Measurements from ENCODE around the gene OVOL2. TPM values are rescaled to one million over a fixed set of nuclear protein-coding genes. Genes with fewer than 3 reads are reported as not detected.
A peak's percentile ranks its signal among the peaks of the same experiment; 100 is the strongest.

The OVOL2 gene
- total RNA-seq, 1 donor from 2014 or later = not detected

DNA sequence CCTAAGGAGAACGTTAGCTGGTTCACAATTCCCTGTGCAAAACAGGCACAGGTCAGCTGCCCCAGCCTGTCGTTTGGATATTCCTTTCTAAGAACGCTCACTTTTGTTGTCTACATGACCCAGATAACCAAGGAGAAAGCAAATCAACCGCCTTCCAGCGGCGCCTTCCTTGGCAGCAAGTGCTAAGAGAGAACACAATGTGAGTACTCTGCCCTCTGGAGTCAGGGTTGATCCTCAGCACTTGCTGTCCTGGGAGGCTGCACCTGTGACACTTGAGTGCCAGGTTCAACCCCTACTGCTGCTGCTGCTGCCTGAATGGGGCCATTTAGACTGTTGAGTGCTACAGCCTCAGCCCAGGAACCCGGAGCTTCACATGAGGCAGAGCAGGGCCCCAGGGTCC is 36.8 kb downstream of the OVOL2 start:
- ATAC-seq = no peak
- intact Hi-C loops (cut with micrococcal nuclease) = no loop called here
- DNase-seq = no peak

DNA sequence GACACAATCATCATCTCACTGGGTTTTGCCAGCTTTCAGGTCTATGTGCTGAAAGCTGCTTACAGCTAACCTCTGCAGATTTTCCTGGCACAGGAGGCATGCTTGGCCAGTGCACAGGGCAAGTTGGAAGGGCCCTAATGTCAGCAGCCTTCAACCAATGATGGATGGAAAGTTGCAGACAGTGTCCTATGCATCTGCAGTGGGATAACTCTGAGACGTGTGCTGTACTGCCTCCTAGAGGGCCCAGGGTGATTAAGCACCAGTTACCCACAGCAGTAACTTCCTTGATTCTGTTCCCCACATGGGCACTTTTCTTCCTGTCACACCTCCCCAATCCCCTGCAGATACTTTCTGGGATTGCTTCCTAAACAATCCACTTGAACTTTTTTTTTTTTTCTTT is 38.6 kb downstream of the OVOL2 start:
- DNase-seq = no peak
- intact Hi-C loops (cut with micrococcal nuclease) = no loop called here
- no peak for ATAC-seq

DNA sequence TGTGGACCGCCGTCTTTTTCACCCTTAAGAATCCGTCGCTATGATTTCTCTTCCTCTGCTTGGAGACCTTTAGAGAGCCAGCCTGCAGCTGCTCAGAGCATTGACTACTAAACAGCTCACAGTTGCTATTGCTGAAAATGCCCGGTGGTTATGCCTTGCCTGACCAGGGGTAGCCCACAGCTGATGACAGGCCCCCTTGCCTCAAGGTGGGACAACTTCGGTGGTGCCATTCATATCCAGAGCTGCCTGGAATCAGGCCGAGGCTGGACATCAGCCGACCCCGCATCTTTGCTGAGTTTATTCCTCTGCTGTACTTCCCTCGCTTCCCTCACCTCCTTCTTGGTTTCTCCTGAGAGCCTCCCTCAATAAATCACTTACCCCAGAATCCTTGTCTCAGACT is 39.6 kb downstream of the OVOL2 start:
- intact Hi-C loops (cut with micrococcal nuclease) = no loop called here
- no peak for ATAC-seq

DNA sequence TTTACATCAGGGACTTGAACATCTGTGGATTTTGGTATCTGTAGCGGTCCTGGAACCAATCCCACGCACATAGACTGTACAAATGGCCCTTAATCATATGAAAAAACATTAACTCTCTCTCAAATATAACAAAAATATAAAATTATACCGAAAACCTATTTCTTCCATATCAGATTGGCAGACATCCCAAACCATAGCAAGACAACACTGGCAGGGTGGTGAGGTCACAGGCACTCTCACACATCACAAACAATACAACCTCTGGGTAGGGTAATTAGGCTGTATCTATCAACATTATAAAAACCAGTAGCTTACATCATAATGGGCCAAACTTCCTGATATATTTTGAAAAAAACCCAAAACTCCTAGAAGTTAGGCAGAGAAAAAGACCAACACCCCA is 40.9 kb downstream of the OVOL2 start:
- DNase-seq (no peak), ATAC-seq (no peak)
- intact Hi-C loops (cut with micrococcal nuclease) = no loop called here

More for the DNA sequence above, 39.6 kb downstream of the OVOL2 start:
- no peak for DNase-seq

DNA sequence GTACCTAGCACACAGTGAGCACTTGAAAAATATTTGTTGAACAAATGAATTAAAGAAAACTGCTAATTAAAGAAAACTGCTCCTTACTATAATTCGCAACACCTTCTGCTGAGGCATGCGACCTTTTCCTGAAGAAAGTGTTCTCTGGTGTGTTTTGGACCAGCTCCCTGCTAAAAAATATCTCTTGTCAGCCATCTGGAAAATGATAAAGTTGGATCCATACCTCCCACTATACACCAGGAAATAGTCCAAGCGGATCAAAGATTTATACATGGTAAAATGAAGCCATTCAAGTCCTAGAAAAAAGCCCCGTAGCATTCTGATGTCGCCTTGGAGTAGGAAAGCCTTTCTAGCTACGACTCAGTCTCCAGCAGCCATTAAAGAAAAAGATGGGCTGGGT is 43.3 kb downstream of the OVOL2 start:
- ATAC-seq (no peak), DNase-seq (no peak)
- intact Hi-C loops (cut with micrococcal nuclease) = no loop called here

DNA sequence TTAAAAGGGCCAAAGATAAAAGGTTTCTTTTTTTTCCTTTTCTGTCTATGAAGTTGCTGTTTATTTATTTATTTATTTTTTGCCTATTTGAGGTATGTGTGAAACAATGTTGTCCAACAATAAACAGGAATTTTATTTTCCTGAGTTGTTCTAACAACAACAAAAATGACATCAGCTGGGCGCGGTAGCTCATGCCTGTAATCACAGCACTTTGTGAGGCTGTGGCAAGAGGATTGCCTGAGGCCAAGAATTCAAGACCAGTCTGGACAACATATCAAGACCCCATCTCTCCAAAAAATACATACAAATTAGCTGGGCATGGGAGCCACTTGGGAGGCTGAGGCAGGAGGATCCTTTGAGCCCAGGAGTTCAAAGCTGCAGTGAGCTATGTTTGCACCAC is 44.8 kb downstream of the OVOL2 start:
- ATAC-seq (no peak), DNase-seq (no peak)
- intact Hi-C loops (cut with micrococcal nuclease) = no loop called here

DNA sequence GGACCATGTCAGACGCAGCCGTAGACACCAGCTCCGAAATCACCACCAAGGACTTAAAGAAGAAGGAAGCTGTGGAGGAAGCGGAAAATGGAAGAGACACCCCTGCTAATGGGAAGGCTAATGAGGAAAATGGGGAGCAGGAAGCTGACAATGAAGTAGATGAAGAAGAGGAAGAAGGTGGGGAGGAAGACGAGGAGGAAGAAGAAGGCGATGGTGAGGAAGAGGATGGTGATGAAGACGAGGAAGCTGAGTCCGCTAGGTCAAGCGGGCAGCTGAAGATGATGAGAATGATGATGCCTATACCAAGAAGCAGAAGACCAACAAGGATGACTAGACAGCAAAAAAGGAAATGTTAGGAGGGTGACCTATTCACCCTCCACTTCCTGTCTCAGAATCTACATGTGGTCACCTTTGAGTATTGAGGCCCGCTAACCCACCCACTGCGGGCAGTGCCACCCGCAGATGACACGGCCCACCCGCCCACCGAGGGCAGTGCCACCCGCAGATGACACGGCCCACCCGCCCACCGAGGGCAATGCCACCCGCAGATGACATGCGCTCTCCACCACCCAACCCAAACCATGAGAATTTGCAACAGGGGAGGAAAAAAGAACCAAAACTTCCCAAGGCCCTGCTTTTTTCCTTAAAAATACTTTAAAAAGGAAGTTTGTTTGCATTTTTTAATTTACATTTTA is 45.6 kb downstream of the OVOL2 start:
- intact Hi-C loops (cut with micrococcal nuclease) = no loop called here
- DNase-seq (no peak), ATAC-seq (no peak)

DNA sequence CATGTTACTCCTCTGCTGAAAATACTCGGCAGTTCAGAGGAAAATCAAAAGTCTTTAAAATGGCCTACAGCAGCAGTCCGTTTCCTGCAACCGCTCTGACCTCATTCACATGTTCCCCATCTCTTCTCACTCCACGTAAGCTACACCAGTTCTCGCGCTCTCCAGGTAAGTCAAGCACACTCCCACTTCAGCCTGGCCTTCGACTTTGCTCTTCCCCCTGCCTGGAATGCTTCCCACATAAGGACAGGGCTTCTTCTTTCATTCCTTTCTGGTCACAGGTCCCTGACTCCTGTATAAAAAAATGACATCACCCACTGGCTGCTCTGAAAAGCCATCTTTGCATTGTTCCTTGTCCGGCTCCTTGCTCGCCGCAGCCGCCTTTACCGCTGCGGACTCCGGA is 46.2 kb downstream of the OVOL2 start:
- intact Hi-C loops (cut with micrococcal nuclease) = no loop called here
- DNase-seq (no peak), ATAC-seq (no peak)

DNA sequence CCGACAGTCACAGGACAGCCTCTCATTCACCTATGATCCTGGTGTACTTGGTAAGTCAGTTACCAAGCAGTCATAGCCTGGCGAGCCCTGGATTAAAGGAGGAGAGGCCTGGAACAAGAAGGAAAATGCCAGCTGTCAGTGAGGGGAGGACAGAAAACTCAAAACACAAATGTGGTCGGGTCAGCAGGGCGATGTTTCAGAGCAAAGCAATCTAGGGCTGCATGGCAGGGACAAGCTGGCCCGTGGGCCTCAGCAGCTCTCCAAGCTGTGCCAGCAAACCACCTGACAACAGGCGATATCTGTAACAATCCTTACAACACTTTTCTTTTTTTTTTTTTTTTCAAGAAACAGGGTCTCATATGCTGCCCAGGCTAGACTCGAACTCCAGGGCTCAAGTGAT is 48.6 kb downstream of the OVOL2 start:
- intact Hi-C loops (cut with micrococcal nuclease) = no loop called here
- DNase-seq (no peak), ATAC-seq (no peak)

DNA sequence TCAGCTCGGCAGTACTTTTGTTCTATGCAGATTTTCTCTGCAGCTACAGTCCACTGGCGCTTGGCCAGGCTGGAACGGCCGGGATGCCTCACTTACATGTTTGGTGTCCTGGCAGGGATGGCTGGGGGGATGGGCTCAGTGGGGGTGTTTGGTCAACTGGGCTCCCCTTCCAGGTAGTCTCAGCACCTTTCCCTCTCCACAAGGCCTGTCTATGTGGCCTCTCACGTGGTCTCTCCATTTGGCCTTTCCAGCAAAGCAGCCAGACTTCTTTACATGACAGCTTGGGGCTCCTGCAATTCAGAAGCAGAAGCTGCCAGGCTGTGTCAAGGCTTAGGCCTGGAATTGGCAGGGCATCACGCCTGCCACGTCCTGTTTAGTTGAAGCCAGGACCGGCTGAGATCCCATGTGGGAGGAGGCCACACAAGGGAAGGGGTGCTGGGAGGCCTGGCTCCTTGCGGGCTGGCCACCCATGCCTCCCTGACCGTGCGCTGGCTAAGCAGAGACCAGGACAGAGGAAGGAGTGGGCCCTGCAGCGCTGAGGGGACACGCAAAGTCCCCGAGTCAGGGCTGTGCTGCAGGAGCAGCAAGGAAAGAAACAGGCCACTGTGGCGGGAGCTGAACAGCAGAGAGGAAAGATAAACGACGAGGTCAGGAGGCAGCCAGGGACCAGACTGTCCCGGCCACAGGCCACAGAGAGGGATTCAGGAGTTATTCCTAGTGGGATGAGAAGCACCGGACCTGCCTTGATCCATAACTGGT is 50.0 kb downstream of the OVOL2 start:
- intact Hi-C loops (cut with micrococcal nuclease) = no loop called here
- DNase-seq (peak; percentile 58), ATAC-seq (peak; percentile 45)

DNA sequence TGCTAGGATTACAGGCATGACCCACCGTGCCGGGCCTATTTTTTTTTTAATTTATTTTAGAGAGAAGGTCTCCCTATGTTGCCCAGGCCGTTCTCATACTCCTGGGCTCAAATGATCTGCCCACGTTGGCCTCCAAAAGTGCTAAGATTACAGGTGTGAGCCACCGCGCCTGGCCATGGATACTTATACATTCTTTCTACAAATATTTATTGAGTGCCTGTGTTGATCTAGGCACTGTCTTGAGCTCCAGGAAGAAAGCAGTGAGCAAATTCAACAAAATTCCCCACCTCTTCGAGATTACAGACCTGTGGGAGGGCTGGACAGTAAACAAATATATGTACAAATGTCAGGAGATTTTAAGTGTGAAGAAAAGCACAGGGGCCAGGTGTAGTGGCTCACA is 51.0 kb downstream of the OVOL2 start:
- intact Hi-C loops (cut with micrococcal nuclease) = no loop called here
- no peak for ATAC-seq
- DNase-seq = no peak

DNA sequence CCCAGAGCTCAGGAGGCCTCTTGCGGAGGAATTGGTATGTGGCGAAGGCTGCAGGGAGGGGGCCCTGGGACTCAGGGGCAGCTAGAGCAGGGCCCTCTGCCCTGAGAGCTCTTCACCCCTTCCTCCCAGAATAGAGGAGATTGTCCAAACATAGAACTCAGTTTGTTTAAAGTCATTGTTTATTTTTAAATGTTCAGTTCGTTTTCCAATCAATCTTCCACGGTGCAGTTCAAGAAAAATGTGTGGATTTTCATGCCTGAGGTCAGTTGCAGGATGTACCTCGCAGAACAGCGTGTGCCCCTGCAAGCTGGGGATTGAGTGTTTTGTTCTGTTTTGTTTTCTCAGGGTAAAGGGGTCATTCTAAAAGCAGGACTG is 51.7 kb downstream of the OVOL2 start:
- ATAC-seq = no peak
- no peak for DNase-seq
- intact Hi-C loops (cut with micrococcal nuclease) = no loop called here

DNA sequence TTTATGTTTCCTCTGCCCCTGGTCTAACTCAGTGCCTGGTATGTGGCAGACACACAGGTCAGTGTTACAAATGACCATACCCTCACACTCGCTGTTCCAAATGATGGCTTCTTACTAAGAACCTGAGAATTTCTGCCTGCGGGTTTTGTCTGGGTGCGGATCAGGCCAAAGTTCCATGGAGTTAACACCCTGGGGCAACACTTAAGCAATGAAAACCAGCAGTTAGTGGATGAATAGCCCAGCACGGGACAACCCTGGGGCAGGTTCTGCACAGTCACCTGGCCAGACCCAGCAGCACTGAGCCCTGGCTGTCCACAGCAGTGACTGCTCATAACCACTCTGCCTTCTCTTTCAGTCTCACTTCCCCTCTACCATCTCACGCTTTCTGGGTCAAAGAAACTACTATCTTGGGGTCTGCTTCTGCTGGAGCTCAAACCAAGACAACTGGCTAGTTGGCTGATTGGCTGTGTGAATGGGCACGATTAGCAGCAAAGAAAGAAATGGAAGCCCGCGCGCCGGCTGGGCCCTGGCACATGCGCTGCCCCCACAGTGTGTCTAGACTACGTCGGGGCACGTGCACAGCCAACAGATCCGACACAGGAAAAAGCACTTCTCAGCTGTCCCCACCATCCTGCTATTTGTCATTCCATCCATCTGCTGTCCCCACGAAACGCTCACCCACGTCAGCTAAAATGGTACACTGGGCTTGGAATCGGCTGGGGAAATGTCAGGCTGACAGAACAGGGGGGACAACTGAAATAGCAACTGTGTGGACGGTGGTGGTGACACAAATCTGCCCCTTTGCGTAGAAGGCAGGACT is 52.3 kb downstream of the OVOL2 start:
- intact Hi-C loops (cut with micrococcal nuclease) = no loop called here
- DNase-seq (no peak), ATAC-seq (no peak)

DNA sequence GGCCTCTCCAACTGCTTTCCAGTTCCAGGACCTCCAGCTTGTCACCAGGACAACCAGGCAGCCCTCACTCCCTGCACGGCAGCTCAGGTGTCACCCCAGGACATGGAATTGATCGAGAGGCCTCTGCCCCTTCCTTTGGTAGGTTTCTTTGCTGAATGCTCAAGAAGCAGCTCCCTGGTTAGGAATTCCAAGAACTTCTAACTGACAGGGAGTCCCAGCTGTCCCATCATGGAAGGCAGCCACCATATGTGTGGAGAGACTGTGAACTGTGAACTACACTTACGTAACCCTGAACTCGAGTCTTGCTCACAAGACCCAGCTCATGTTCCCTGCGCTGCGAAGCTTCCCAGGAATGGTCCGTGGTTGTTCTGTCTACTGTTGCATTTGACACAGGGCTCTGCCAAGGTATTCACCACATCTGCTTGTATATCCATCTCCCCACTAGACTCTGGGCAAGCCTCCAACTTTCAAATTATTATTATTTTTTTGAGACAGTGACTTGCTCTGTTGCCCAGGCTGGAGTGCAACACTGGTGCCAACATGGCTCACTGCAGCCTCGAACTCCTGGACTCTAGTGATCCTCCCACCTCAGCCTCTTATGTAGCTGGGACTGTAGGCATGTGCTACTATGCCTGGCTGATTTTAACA is 53.2 kb downstream of the OVOL2 start:
- no peak for ATAC-seq
- DNase-seq = no peak
- intact Hi-C loops (cut with micrococcal nuclease) = no loop called here

DNA sequence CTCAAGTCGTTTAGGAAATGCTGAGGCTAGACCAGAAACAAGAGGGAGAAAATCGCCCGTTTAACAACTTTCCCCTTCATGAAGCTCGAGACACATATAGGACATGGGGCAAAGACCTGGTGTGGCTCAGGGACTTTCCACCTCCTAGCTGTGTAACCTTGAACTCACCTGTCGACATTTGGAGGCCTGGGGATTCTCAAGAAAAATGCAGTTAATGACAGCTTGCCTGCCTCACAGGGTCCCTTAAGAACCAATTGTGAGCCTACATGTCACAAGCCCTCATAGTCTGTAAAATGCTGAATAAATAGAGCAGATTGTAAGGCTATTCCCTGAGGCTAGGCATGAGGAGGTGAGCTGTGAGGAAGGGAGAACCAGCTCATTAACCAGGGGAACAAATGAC is 53.8 kb downstream of the OVOL2 start:
- ATAC-seq (no peak), DNase-seq (no peak)
- intact Hi-C loops (cut with micrococcal nuclease) = no loop called here

DNA sequence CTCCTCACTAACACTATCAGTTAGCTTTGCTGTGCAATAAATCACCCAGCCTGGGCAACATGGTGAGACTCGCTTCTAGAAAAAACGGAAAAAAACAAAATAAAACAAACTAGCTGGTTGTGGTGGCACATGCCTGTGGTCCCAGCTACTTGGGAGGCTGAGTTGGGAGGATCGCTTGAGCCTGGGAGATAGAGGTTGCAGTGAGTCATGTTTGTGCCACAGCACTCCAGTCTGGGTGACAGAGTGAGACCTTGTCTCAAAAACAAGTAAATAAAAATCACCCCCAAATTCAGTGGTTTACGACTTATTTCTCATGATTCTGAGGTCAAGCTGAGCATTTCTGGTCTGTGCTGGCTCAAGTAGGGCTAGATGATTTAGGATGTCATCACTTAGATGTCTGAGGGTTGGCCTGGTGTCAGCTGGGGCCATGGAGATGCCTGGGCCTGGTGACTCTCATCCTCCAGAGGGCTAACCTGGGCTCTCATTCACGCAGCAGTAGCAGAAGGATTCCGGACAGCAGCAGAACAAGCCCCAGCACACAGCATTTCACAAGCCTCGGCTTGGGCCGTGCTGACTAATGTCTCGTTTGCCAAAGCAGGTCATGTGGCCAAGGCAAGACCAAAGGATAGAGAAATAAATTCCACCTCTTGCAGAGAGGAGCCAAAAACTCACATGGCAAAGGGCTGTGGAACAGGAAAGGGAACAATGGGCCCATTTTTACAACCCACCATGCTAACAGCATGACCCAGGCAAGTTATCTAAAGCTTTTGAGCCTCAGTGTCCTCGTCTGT is 56.4 kb downstream of the OVOL2 start:
- ATAC-seq (peak; percentile 95), DNase-seq (peak; percentile 64)
- intact Hi-C loops (cut with micrococcal nuclease) = no loop called here

DNA sequence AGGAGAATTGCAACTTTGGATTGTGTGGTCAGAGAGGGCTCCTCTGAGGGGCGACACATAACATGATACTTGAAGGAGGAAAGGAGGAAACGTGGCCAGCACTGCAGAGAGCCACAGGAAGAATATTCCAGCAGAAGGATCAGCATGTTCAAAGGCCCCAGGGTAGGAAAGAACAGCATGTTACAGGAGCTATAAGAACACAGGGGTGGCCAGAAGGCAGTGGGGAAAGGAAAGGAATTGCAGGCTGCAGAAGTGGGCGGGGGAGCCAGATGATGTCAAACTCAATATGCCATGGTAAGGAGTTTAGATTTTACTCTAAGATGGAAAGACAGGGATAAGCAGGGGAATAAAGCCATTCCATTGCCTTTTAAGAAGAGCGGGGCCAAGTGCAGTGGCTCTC is 58.1 kb downstream of the OVOL2 start:
- ATAC-seq (no peak), DNase-seq (no peak)
- intact Hi-C loops (cut with micrococcal nuclease) = loop anchor here (10.0 kb wide), 1 partner anchor 495 kb away; no protein-coding TSS in a partner anchor

DNA sequence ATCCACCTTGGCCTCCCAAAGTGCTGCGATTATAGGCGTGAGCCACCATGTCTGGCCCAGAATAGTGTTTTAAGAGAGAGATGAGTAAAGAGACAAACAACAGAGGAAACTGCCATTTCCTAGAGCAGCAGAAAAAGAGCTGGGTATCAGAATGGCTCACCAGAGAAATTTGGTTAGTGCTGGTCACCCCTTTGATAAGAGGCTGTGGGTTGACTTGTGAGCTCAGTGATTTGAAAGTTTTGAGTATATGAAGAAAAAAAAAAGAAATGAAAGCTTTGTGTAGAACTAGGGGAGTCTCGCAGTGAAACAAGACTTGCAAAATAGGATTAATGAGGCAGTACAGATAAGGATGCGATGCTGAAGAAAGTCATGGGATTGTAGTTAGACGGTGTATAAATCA is 59.3 kb downstream of the OVOL2 start:
- intact Hi-C loops (cut with micrococcal nuclease) = loop anchor here (10.0 kb wide), 1 partner anchor 494 kb away; no protein-coding TSS in a partner anchor
- ATAC-seq (no peak), DNase-seq (no peak)
